Mammary epithelial cell (primary cell): Measurements from ENCODE around the gene BHLHE23.

Source experiments
- CTCF ChIP-seq, 2 donors: IDR thresholded peaks in 1 of 2; conservative IDR thresholded peaks in 1 of 2; 2 replicates each; pipeline ENCODE4 v1.5.1; 2011 to 2012; ENCODE audit warnings: inconsistent platforms in 2 of 2, low read length in 2 of 2, mild to moderate bottlenecking in 2 of 2, control low read depth in 1 of 2, low read depth in 1 of 2; ENCODE audit not compliant: insufficient read depth in 1 of 2; ENCODE audit errors: extremely low read depth in 1 of 2
- EZH2 ChIP-seq: IDR thresholded peaks from 2 replicates; pipeline ENCODE4 v1.6.1; 2012; ENCODE audit warnings: low read length, inconsistent platforms, borderline replicate concordance

GRCh38 chr20:63007646-63008488 is 1.1 kb upstream of the BHLHE23 start:
- TF ChIP-seq CTCF (conservative IDR thresholded peaks at IDR 0.05 in 1 of 2, IDR thresholded peaks at IDR 0.05 in 1 of 2; ENCODE audit: extremely low read depth in 1 of 2, insufficient read depth in 1 of 2, low read depth in 1 of 2, low read length in 2 of 2) (no peak), EZH2 (peak; percentile 90)
